GM12891 (cell line): ENCODE data around the gene SPRR2E.

Experiments used
- POLR2A ChIP-seq: IDR thresholded peaks from 2 replicates; pipeline ENCODE4 v1.6.1; 2011; ENCODE audit warnings: low read depth, low read length, control low read depth
- POLR2AphosphoS5 ChIP-seq: IDR thresholded peaks from 2 replicates; pipeline ENCODE4 v1.6.1; 2011; ENCODE audit warnings: low read depth, low read length, control low read depth
- POU2F2 ChIP-seq: IDR thresholded peaks from 2 replicates; pipeline ENCODE4 v1.6.1; 2011; ENCODE audit warnings: low read depth, mild to moderate bottlenecking, control low read depth, low read length, moderate library complexity
- TAF1 ChIP-seq: IDR thresholded peaks from 2 replicates; pipeline ENCODE4 v1.6.1; 2011; ENCODE audit warnings: low read depth, low read length, control low read depth

GRCh38 chr1:153122831-153123421 is 28.6 kb upstream of the SPRR2E start:
- no peak for TF ChIP-seq POLR2A
- TF ChIP-seq TAF1 = no peak
- no peak for TF ChIP-seq POLR2AphosphoS5
- no peak for TF ChIP-seq POU2F2
